ENCODE results near the gene RAB7B. TPM values are rescaled to one million over a fixed set of nuclear protein-coding genes. Genes with fewer than 3 reads are reported as not detected.

The RAB7B gene
- total and polyA plus RNA-seq, 2 experiments from 2014 or later, result 4.5 to 22.6 TPM

DNA sequence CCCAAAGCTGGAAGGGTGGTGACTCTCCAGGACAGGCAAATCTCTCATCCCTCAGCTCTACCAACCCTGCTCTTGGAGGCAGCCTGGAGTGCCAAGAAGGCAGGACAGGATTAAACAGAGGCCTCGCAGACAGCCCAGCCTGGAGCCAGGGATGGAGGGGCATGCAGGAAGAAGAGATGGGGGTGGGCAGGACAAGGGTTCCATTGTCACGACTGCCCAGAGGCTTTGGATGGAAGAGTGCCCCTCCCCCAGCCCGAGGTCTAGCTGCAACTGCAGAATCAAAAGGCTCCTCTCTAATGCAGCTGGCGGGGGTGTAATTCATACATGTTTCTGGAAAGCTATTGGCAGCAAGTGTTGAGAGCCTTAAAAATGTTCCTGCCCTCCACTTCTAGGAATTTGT is 8.8 kb downstream of the RAB7B start:
- H3K4me3 ChIP-seq, result no peak overlapping the region
- no peaks in the 10 kb centered on the region for H3K9me2 ChIP-seq (replicated peaks; ENCODE audit: insufficient read depth)
- no peaks in the 10 kb centered on the region for H3K36me3 ChIP-seq (replicated peaks; ENCODE audit: insufficient read depth, low read depth)
- TF ChIP-seq EZH2phosphoT487 (IDR thresholded peaks at IDR 0.05; ENCODE audit: low read depth, severe bottlenecking, unreplicated experiment) (no peak), EZH2 (IDR thresholded peaks at IDR 0.05; ENCODE audit: borderline replicate concordance) (no peak)
- TF ChIP-seq, protein P1, sequence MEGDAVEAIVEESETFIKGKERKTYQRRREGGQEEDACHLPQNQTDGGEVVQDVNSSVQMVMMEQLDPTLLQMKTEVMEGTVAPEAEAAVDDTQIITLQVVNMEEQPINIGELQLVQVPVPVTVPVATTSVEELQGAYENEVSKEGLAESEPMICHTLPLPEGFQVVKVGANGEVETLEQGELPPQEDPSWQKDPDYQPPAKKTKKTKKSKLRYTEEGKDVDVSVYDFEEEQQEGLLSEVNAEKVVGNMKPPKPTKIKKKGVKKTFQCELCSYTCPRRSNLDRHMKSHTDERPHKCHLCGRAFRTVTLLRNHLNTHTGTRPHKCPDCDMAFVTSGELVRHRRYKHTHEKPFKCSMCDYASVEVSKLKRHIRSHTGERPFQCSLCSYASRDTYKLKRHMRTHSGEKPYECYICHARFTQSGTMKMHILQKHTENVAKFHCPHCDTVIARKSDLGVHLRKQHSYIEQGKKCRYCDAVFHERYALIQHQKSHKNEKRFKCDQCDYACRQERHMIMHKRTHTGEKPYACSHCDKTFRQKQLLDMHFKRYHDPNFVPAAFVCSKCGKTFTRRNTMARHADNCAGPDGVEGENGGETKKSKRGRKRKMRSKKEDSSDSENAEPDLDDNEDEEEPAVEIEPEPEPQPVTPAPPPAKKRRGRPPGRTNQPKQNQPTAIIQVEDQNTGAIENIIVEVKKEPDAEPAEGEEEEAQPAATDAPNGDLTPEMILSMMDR (IDR thresholded peaks at IDR 0.05; ENCODE audit: poor library complexity), result no peak
- no peak overlapping the region for H3K4me2 ChIP-seq
- no peak for DNase-seq (ENCODE audit: low spot score)
- H3K4me1 ChIP-seq (ENCODE audit: insufficient read depth), result no peaks in the 10 kb centered on the region
- no peaks in the 10 kb centered on the region for H3K79me2 ChIP-seq
- no peak overlapping the region for H3K27ac ChIP-seq
- no peaks in the 10 kb centered on the region for H3K9me3 ChIP-seq (ENCODE audit: low read depth)
- no peaks in the 10 kb centered on the region for H3K27me3 ChIP-seq
- H2AFZ ChIP-seq, result no peak overlapping the region
- WGBS (ENCODE audit: low lambda C conversion rate, missing lambda C conversion rate), result 52% methylated on average over 4 of the region's 4 CpGs
- H4K20me1 ChIP-seq (ENCODE audit: insufficient read depth, poor library complexity, severe bottlenecking), result no peaks in the 10 kb centered on the region

DNA sequence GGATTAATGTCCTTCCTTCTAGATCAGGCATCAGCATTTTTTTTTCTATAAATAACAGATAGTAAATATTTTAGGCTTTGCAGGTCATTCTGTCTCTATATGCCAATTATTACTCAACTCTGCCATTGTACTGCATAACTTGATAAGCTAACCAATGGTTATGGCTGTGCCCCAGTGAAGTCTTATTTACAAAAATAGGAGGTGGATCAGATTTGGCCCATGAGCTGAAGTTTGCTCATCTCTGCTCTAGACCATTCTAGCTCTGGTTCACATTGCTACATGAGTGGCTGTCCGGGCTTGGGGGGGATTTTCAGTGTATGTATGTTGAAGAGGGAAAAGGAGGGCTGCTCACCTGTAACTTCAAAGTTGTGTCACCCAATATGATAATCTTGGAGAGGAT is 10.1 kb downstream of the RAB7B start:
- TF ChIP-seq, protein P1 (IDR thresholded peaks at IDR 0.05; ENCODE audit: poor library complexity), result no peak
- no peak for TF ChIP-seq EZH2 (IDR thresholded peaks at IDR 0.05; ENCODE audit: borderline replicate concordance)
- no peak for TF ChIP-seq EZH2phosphoT487 (IDR thresholded peaks at IDR 0.05; ENCODE audit: low read depth, severe bottlenecking, unreplicated experiment)
- WGBS (ENCODE audit: low lambda C conversion rate, missing lambda C conversion rate), result 89% methylated on average over 1 of the region's 1 CpG
- DNase-seq (ENCODE audit: low spot score), result no peak

GRCh38 chr1:205992218-205992882 is 10.8 kb downstream of the RAB7B start:
- H4K20me1 ChIP-seq (ENCODE audit: insufficient read depth, poor library complexity, severe bottlenecking), result no peaks in the 10 kb centered on the region
- no peaks in the 10 kb centered on the region for H3K79me2 ChIP-seq
- H3K27me3 ChIP-seq, result no peaks in the 10 kb centered on the region
- H3K4me2 ChIP-seq, result no peak overlapping the region
- WGBS (ENCODE audit: low lambda C conversion rate, missing lambda C conversion rate), result 96% methylated on average over 14 of the region's 14 CpGs
- H3K36me3 ChIP-seq (replicated peaks; ENCODE audit: insufficient read depth, low read depth), result no peaks in the 10 kb centered on the region
- TF ChIP-seq, protein P1 (IDR thresholded peaks at IDR 0.05; ENCODE audit: poor library complexity), result no peak
- TF ChIP-seq EZH2 (IDR thresholded peaks at IDR 0.05; ENCODE audit: borderline replicate concordance), result no peak
- no peak for TF ChIP-seq EZH2phosphoT487 (IDR thresholded peaks at IDR 0.05; ENCODE audit: low read depth, severe bottlenecking, unreplicated experiment)
- no peak overlapping the region for H3K4me3 ChIP-seq
- no peaks in the 10 kb centered on the region for H3K4me1 ChIP-seq (ENCODE audit: insufficient read depth)
- no peak overlapping the region for H3K27ac ChIP-seq
- DNase-seq (ENCODE audit: low spot score), result no peak
- no peaks in the 10 kb centered on the region for H3K9me3 ChIP-seq (ENCODE audit: low read depth)
- H2AFZ ChIP-seq, result no peak overlapping the region
- H3K9me2 ChIP-seq (replicated peaks; ENCODE audit: insufficient read depth), result no peaks in the 10 kb centered on the region

More for the DNA sequence above, 10.1 kb downstream of the RAB7B start:
- no peaks in the 10 kb centered on the region for H3K9me2 ChIP-seq (replicated peaks; ENCODE audit: insufficient read depth)
- H3K27ac ChIP-seq, result no peak overlapping the region
- no peaks in the 10 kb centered on the region for H3K9me3 ChIP-seq (ENCODE audit: low read depth)
- H3K4me3 ChIP-seq, result no peak overlapping the region
- no peaks in the 10 kb centered on the region for H3K79me2 ChIP-seq
- H3K4me2 ChIP-seq, result no peak overlapping the region
- no peaks in the 10 kb centered on the region for H3K4me1 ChIP-seq (ENCODE audit: insufficient read depth)
- H3K36me3 ChIP-seq (replicated peaks; ENCODE audit: insufficient read depth, low read depth), result no peaks in the 10 kb centered on the region
- no peak overlapping the region for H2AFZ ChIP-seq
- H4K20me1 ChIP-seq (ENCODE audit: insufficient read depth, poor library complexity, severe bottlenecking), result no peaks in the 10 kb centered on the region
- H3K27me3 ChIP-seq, result no peaks in the 10 kb centered on the region
